OCI-LY1 (cell line): ENCODE data around the gene LIN7B.

Experiments used
- H2AFZ ChIP-seq: fragments of 200-600 bp; sonication (generic), shearing (Covaris generic); 2 replicates; pipeline ENCODE4 v1.6.0; 2014; ENCODE audit warnings: antibody characterized with exemption, mild to moderate bottlenecking, low read length
- H3F3A ChIP-seq: fragments of 200-600 bp; sonication (generic), shearing (Covaris generic); 2 replicates; pipeline ENCODE4 v1.6.0; 2014; ENCODE audit warnings: mild to moderate bottlenecking, antibody characterized with exemption, low read length, moderate library complexity; ENCODE audit not compliant: insufficient read depth
- H3K27ac ChIP-seq: fragments of 200-600 bp; sonication (generic); 2 replicates; pipeline ENCODE4 v1.5.1; 2014; ENCODE audit warnings: low read length, mixed run types, mild to moderate bottlenecking, low read depth; ENCODE audit not compliant: poor library complexity, severe bottlenecking
- H3K27me3 ChIP-seq: fragments of 200-600 bp; sonication (generic); 2 replicates; pipeline ENCODE4 v1.6.0; 2014; ENCODE audit warnings: antibody characterized with exemption, mild to moderate bottlenecking, low read length, moderate library complexity; ENCODE audit not compliant: insufficient read depth
- H3K36me3 ChIP-seq: fragments of 200-600 bp; sonication (generic); 2 replicates; pipeline ENCODE4 v1.6.1; 2014; ENCODE audit warnings: mild to moderate bottlenecking, antibody characterized with exemption, low read length, moderate library complexity, mixed read lengths; ENCODE audit not compliant: insufficient read depth
- H3K4me1 ChIP-seq: fragments of 200-600 bp; sonication (generic); 2 replicates; pipeline ENCODE4 v1.5.1; 2014; ENCODE audit warnings: mild to moderate bottlenecking, low read length, moderate library complexity; ENCODE audit not compliant: insufficient read depth, severe bottlenecking
- H3K4me2 ChIP-seq: fragments of 200-600 bp; sonication (generic), shearing (Covaris generic); 2 replicates; pipeline ENCODE4 v1.6.1; 2014; ENCODE audit warnings: low read length
- H3K4me3 ChIP-seq: fragments of 200-600 bp; sonication (generic); 2 replicates; pipeline ENCODE4 v1.5.1; 2014; ENCODE audit warnings: low read length, low read depth, mild to moderate bottlenecking, mixed read lengths; ENCODE audit not compliant: poor library complexity, severe bottlenecking
- H3K79me2 ChIP-seq: fragments of 200-600 bp; shearing (Covaris generic); 2 replicates; pipeline ENCODE4 v1.6.1; 2016; ENCODE audit warnings: mixed run types, low read length, mixed read lengths; ENCODE audit not compliant: insufficient read depth
- H3K9ac ChIP-seq: fragments of 200-600 bp; sonication (generic), shearing (Covaris generic); 2 replicates; pipeline ENCODE4 v1.6.1; 2014; ENCODE audit warnings: mild to moderate bottlenecking, low read length, mixed read lengths
- H3K9me2 ChIP-seq: fragments of 200-600 bp; sonication (generic), shearing (Covaris generic); 2 replicates; pipeline ENCODE4 v1.6.1; 2014; ENCODE audit warnings: low read depth, mild to moderate bottlenecking, low read length, mixed read lengths
- H3K9me3 ChIP-seq: fragments of 200-600 bp; shearing (Covaris generic); 2 replicates; pipeline ENCODE4 v1.6.1; 2014; ENCODE audit warnings: low read length, mixed read lengths
- H4K20me1 ChIP-seq: fragments of 200-600 bp; sonication (generic), shearing (Covaris generic); 2 replicates; pipeline ENCODE4 v1.6.0; 2016; ENCODE audit warnings: mild to moderate bottlenecking, low read length; ENCODE audit not compliant: insufficient read depth
- CTCF ChIP-seq: fragments of 200-600 bp; sonication (generic), shearing (Covaris generic); IDR thresholded peaks from 2 replicates; pipeline ENCODE4 v1.5.1; 2017; ENCODE audit warnings: mild to moderate bottlenecking, antibody characterized with exemption, low read length, moderate library complexity, mixed read lengths
- EZH2 ChIP-seq: fragments of 200-600 bp; sonication (generic), shearing (Covaris generic); IDR thresholded peaks from 2 replicates; pipeline ENCODE4 v1.8.0; 2017; ENCODE audit warnings: borderline replicate concordance, mixed run types, mild to moderate bottlenecking, antibody characterized with exemption, low read length, moderate library complexity, mixed read lengths

The LIN7B gene

GRCh38 chr19:49155005-49155819 is 41.0 kb downstream of the LIN7B start, which contains the start of gene HRC:
HRC (minus strand) TSS chr19:49155396; CDS start chr19:49155237, 159 bp downstream.
- Histone ChIP-seq H3K9me3 (no peaks in the 10 kb centered on the region), H3K79me2 (no peaks in the 10 kb centered on the region), H3K36me3 (no peaks in the 10 kb centered on the region), H3K27ac (no peak within 1 kb of the TSS), H4K20me1 (no peaks in the 10 kb centered on the region), H3K4me3 (no peak within 1 kb of the TSS), H3F3A (no peaks in the 10 kb centered on the region), H3K9me2 (no peaks in the 10 kb centered on the region), H3K4me2 (no peak within 1 kb of the TSS), H3K4me1 (peaks cover 15% of the 10 kb centered on the region), H3K9ac (no peak within 1 kb of the TSS), H3K27me3 (peaks cover 3% of the 10 kb centered on the region; the same call in 1 of the 2 replicates), H2AFZ (no peak within 1 kb of the TSS)
- TF ChIP-seq EZH2 (no peak), CTCF (no peak)

- no peak overlapping the region for H3K4me2 ChIP-seq
- no peak overlapping the region for H3K27ac ChIP-seq
- H3K9ac ChIP-seq = no peak overlapping the region
- H3K27me3 ChIP-seq = peaks cover 3% of the 10 kb centered on the region; the same call in 1 of the 2 replicates
- H3K36me3 ChIP-seq = no peaks in the 10 kb centered on the region
- no peak overlapping the region for H2AFZ ChIP-seq
- H3F3A ChIP-seq = no peaks in the 10 kb centered on the region
- no peaks in the 10 kb centered on the region for H4K20me1 ChIP-seq
- H3K79me2 ChIP-seq = no peaks in the 10 kb centered on the region
- H3K9me3 ChIP-seq = no peaks in the 10 kb centered on the region
- TF ChIP-seq CTCF = no peak
- TF ChIP-seq EZH2 = no peak
- no peak overlapping the region for H3K4me3 ChIP-seq
- H3K4me1 ChIP-seq = peaks cover 10% of the 10 kb centered on the region
- no peaks in the 10 kb centered on the region for H3K9me2 ChIP-seq
Observed at GRCh38 chr19:49155820-49156346, 41.7 kb downstream of the LIN7B start.

GRCh38 chr19:49157445-49158224 is 43.5 kb downstream of the LIN7B start, which contains the start of gene TRPM4:
TRPM4 (plus strand) TSS chr19:49157792; CDS start chr19:49157867, 75 bp downstream.
- Histone ChIP-seq H3K4me2 (no peak within 1 kb of the TSS), H3F3A (no peaks in the 10 kb centered on the region), H2AFZ (no peak within 1 kb of the TSS), H3K9me3 (no peaks in the 10 kb centered on the region), H3K9me2 (no peaks in the 10 kb centered on the region), H4K20me1 (no peaks in the 10 kb centered on the region), H3K27ac (no peak within 1 kb of the TSS), H3K4me3 (no peak within 1 kb of the TSS), H3K9ac (no peak within 1 kb of the TSS), H3K79me2 (no peaks in the 10 kb centered on the region), H3K36me3 (no peaks in the 10 kb centered on the region), H3K27me3 (peaks cover 3% of the 10 kb centered on the region; the same call in 1 of the 2 replicates), H3K4me1 (no peaks in the 10 kb centered on the region)
- TF ChIP-seq CTCF = no peak
- no peak for TF ChIP-seq EZH2
